Right lobe of liver (tissue), 4 donors: Measurements from ENCODE around the gene SNX5.

Experiments used
- POLR2A ChIP-seq: fragments of 450-650 bp; IDR thresholded peaks from one replicate; pipeline ENCODE4 v1.6.1; 2017; ENCODE audit warnings: antibody characterized with exemption, mild to moderate bottlenecking
- TF ChIP-seq, protein P1 (sequence below), 4 donors: fragments of 200-600 bp in 3 of 4; fragments of 450-650 bp in 1 of 4; IDR thresholded peaks; one replicate each; pipeline versions ENCODE4 v1.5.1 to v1.8.0; 2016 to 2022; ENCODE audit warnings: antibody characterized with exemption in 4 of 4, mild to moderate bottlenecking in 2 of 4
- donor health status: DM: no; HTN: no; CAD: no.
- donor health status: DM: no; HTN: no; CAD: no.
- donor health status: DM: no; HTN: yes; CAD: no.

DNA sequence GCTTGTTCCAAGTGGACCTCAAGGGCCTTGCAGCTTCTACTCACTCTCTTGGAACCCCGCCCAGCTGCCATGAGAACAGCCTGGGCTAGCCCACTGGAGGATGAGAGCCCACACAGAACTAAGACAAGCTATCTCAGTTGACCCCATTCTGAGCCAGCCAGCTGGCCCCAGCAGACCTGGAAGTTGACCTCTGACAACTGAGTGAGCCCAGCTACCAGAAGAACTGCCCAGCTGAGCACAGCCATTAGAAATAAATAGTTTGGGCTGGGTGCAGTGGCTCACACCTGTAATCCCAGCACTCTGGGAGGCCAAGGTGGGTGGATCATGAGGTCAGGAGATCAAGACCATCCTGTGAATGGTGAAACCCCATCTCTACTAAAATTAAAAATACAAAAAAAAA lies 37.1 kb downstream of the SNX5 start:
- TF ChIP-seq, protein P1, sequence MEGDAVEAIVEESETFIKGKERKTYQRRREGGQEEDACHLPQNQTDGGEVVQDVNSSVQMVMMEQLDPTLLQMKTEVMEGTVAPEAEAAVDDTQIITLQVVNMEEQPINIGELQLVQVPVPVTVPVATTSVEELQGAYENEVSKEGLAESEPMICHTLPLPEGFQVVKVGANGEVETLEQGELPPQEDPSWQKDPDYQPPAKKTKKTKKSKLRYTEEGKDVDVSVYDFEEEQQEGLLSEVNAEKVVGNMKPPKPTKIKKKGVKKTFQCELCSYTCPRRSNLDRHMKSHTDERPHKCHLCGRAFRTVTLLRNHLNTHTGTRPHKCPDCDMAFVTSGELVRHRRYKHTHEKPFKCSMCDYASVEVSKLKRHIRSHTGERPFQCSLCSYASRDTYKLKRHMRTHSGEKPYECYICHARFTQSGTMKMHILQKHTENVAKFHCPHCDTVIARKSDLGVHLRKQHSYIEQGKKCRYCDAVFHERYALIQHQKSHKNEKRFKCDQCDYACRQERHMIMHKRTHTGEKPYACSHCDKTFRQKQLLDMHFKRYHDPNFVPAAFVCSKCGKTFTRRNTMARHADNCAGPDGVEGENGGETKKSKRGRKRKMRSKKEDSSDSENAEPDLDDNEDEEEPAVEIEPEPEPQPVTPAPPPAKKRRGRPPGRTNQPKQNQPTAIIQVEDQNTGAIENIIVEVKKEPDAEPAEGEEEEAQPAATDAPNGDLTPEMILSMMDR (IDR thresholded peaks at IDR 0.05): no peak
- TF ChIP-seq POLR2A: no peak
